ENCODE measurements around the gene ZNF235.

- no peak for TF ChIP-seq CTCF (IDR thresholded peaks at IDR 0.05)
- no peak for TF ChIP-seq POLR2A (IDR thresholded peaks at IDR 0.05)
Measured at GRCh38 chr19:44258835-44259413, 45.9 kb downstream of the ZNF235 start.
